Central memory CD8-positive, alpha-beta T cell (primary cell): Measurements from ENCODE around the gene TCEA2.

Experiments used
- ATAC-seq: fragments of 150-1000 bp; cut with Tn5 transposase; replicated peaks from 2 replicates; pipeline ENCODE4 v1.10.0; 2022; ENCODE audit warnings: mild to moderate bottlenecking, moderate FRiP score, moderate number of reproducible peaks; ENCODE audit not compliant: poor library complexity, severe bottlenecking; ENCODE audit errors: extremely low read depth
- DNase-seq, 2 donors: peaks; one replicate each; pipeline ENCODE4 v3.0.0; 2021; ENCODE audit warnings: low spot score in 2 of 2
- H3K27ac Mint-ChIP-seq: one replicate; pipeline ENCODE4 v1.8.0; 2022; ENCODE audit warnings: low read depth, mild to moderate bottlenecking, moderate library complexity, mixed read lengths
- H3K27me3 Mint-ChIP-seq: one replicate; pipeline ENCODE4 v1.8.0; 2022; ENCODE audit warnings: mixed read lengths
- H3K36me3 Mint-ChIP-seq: one replicate; pipeline ENCODE4 v1.8.0; 2022; ENCODE audit warnings: mild to moderate bottlenecking, moderate library complexity, mixed read lengths; ENCODE audit not compliant: insufficient read depth
- H3K4me1 Mint-ChIP-seq: one replicate; pipeline ENCODE4 v1.8.0; 2022; ENCODE audit warnings: mixed read lengths
- H3K4me3 Mint-ChIP-seq: one replicate; pipeline ENCODE4 v1.8.0; 2022; ENCODE audit warnings: mild to moderate bottlenecking, moderate library complexity, mixed read lengths
- H3K9me3 Mint-ChIP-seq: one replicate; pipeline ENCODE4 v1.8.0; 2022; ENCODE audit warnings: mixed read lengths

Gene TCEA2

DNA sequence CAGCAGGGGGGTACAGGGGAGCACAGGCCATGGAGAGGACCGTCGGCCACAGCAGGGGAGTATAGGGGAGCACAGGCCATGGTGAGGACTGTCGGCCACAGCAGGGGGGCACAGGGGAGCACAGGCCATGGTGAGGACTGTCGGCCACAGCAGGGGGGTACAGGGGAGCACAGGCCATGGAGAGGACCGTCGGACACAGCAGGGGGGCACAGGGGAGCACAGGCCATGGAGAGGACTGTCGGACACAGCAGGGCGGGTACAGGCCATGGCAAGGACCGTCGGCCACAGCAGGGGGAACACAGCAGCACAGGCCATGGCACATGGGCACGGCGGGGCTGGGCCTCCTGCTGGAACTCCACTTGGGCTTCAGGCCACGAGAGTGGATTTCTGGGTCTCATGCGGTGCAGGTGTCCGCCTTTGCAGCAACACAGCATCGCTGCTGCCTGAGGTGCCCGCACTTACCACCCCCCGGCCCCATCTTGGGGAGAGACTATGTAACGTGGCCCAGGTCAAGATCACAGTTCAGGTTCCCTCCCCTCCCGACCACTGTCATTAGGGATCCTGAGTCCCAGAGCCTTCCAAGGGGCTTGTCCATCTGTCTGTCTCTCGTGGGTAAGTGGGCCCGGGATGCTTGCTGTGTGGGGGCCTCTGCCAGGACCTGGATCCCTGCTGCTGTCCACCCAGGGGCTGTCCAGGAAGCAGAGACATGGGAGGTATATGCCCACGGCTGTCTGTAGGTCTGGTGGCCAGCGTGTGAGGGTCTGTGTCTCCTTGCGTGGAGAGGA lies 41.9 kb downstream of the TCEA2 start:
- DNase-seq = peak in 1 of 2 donors; percentile 8
- Mint-ChIP-seq H3K4me1 (peaks cover 6% of the 10 kb centered on the region), H3K36me3 (peaks cover 1% of the 10 kb centered on the region), H3K27ac (no peak overlapping the region), H3K9me3 (no peaks in the 10 kb centered on the region), H3K4me3 (no peak overlapping the region), H3K27me3 (peaks cover 34% of the 10 kb centered on the region)
- no peak for ATAC-seq

DNA sequence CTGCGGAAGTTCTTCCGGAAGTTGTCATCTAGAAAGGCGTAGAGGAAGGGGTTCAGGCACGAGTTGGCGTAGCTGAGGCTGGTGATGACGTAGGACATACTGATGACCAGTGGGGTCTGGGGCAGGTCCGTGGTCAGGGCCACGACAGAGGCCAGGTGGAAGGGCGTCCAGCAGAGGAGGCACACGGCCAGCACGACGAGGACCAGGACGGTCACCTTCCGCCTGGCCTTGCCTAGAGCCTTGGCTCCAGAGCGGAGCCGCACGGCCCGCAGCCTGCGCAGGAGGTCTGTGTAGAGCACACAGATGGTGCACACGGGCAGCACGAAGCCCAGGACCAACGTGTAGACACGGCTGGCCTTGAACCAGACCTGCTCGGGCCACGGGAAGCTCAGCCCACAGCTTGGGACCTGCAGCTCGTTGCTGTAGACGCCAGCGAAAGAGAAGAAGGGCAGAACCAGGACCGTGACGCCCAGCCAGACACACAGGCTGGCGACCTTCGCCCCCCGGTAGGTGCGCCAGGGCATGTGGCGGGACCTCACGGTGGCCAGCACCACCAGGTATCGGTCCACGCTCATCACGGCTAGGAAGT lies 42.9 kb downstream of the TCEA2 start:
- ATAC-seq (no peak), DNase-seq (peak in 1 of 2 donors; percentile 3)
- no peak overlapping the region for H3K4me3 Mint-ChIP-seq
- H3K9me3 Mint-ChIP-seq = no peaks in the 10 kb centered on the region
- no peak overlapping the region for H3K27ac Mint-ChIP-seq
- H3K27me3 Mint-ChIP-seq = peaks cover 33% of the 10 kb centered on the region
- peaks cover 6% of the 10 kb centered on the region for H3K4me1 Mint-ChIP-seq
- H3K36me3 Mint-ChIP-seq = peaks cover 1% of the 10 kb centered on the region

DNA sequence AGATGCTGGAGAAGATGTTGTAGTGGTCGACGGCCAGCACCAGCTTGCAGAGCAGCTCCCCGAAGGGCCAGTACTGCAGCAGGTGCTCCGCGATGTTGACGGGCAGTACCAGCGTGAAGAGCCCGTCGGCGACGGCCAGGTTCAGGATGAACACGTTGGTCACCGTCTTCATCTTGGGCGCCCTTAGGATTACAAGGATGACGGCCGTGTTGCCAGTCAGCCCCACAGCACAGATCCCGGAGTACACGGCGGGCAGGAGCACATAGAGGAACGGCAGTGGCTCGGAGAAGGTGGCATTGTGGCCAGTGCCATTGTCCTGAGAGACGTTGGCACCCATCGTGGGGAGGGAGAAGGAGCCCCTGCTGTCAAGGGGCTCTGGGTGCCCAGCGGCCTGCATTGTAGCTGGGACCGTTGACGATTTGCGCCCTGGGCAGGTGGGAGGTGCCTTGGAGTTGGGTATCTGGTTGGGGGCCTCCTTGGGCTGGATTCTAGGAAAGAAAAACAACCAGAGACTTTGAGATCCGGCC lies 43.5 kb downstream of the TCEA2 start:
- peaks cover 27% of the 10 kb centered on the region for H3K27me3 Mint-ChIP-seq
- H3K9me3 Mint-ChIP-seq = no peaks in the 10 kb centered on the region
- peaks cover 1% of the 10 kb centered on the region for H3K36me3 Mint-ChIP-seq
- no peak for DNase-seq
- no peak for ATAC-seq
- no peak overlapping the region for H3K4me3 Mint-ChIP-seq
- H3K27ac Mint-ChIP-seq = no peak overlapping the region
- peaks cover 6% of the 10 kb centered on the region for H3K4me1 Mint-ChIP-seq

DNA sequence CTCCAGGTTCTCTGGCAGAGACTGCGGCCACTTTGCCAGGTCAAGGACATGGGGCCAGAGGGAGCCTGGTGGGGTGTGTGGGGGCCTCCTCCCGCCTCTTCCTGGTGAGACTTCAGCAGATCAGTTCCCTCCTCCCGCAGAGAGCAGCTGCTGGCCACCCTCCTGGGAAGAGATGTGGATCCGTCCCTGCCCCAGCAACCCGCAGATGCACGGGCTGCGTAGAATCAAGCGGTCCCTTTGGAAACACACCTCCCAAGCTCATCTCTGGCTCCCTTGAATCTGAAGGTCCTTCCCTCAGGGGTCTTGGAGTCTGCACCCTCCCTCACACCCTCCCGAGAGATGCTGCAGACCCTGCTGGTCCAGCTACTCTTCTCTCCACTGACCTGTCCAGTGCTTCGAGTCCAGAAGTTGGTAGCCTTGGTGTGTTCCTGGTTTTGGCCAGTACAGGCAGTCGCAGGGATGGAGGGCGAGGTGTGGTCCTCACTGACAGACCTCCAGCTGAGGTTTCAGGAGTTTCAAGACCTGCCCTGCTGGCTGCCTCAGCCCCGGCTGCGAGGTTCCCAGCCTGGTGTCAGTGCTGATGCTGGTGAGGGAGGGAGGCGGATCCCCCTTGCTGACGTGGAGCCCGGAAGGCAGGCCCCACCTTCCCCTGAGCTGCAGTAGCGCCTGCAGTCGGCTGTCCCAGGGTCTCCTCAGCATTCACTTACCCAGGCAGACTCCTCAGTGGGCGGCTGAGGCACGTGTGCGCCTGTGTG lies 44.2 kb downstream of the TCEA2 start, which contains the start of gene NPBWR2:
Gene NPBWR2 (minus strand): TSS at position 585 of the 755 bp plus-strand sequence. CDS start 734 bp downstream, outside the sequence.
- DNase-seq (no peak), ATAC-seq (peak; percentile 66)
- peaks cover 1% of the 10 kb centered on the region for H3K36me3 Mint-ChIP-seq
- H3K9me3 Mint-ChIP-seq = no peaks in the 10 kb centered on the region
- H3K4me3 Mint-ChIP-seq = no peak within 1 kb of the TSS
- H3K4me1 Mint-ChIP-seq = peaks cover 6% of the 10 kb centered on the region
- peaks cover 24% of the 10 kb centered on the region for H3K27me3 Mint-ChIP-seq
- H3K27ac Mint-ChIP-seq = peak within 1 kb of the TSS; percentile 26

DNA sequence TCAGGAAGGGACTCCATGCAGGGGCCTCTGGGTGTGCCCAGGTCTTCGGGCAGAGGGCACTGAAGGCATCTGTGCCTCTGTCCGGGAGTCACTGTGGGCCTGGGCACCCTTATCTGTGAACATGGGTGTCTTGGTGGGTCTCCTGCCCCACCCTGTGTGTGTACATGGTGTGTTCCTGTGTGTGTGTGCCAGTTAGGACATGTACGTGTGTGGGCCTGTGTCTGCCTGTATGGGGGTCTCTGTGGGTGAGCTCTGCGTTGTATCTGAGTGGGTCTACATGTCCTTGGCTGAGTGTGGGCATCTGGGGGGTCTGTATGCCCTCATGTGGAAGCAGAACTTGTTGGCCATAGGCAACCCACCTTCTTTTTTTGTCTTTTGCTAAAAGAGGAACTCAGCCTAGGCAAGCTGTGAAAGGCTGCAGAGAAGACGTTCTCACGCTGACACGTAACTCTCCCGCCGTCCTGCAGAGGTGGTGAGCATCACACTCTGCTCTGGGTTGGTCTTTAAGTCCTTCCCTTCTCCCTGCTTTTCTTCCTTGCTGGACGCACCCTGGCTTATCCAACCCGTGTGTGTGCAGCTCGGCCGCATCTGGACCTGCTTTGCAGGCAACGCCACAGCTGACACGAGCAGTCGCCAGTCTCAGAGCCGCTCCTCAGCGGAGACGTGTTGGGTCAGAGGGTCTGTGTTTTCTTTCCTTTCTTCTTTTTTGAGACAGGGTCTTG lies 44.9 kb downstream of the TCEA2 start:
- DNase-seq = peak in 1 of 2 donors; percentile 2
- ATAC-seq = peak; percentile 10
- H3K4me1 Mint-ChIP-seq = peaks cover 6% of the 10 kb centered on the region
- no peaks in the 10 kb centered on the region for H3K9me3 Mint-ChIP-seq
- no peaks in the 10 kb centered on the region for H3K36me3 Mint-ChIP-seq
- H3K4me3 Mint-ChIP-seq = no peak overlapping the region
- H3K27ac Mint-ChIP-seq = peak overlapping the region; percentile 26
- peaks cover 20% of the 10 kb centered on the region for H3K27me3 Mint-ChIP-seq

DNA sequence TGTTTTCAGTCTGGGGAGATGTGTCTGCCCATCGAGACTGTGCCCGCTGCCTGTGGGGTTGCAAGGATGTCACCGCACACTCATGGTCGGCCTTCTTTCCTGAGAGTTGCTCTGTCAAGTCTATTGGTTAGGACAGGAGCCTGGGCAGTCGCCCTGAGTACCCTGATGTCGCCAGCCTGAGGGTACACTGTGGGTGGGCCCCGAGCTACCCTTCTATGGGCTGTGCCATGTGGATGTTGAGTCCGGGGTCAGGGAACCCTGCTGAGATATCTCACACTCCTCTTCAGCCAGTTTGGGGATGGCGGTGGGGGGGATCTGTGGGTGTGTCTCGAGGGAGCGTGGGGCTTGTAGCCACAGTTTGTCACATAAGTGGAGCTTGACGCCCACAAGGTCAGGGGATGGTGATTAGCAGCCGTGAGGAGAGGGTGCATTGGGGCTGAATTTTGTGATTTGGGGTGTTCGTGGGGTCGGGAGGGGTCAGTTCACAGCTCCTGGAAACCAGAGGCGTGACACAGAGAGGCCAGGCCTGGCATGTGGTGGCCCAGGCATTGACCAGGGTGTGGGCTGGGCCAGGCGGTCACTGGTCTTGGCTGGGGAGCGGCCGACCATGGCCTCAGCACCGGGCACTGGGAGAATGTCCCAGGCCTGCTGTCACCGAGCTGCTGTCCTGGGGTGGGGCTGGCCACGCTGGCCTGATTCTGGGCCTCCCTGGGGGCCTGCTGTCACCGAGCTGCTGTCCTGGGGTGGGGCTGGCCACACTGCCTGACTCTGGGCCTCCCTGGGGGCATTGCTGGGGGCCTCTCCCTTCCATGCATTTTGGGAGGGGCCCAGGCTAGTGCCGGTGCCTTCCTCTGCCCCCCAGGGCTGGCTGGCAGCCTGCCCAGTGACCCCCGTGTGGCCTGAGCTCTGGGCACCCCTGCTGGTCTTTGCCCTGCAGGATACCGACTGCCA lies 46.0 kb downstream of the TCEA2 start:
- Mint-ChIP-seq H3K36me3 (no peaks in the 10 kb centered on the region), H3K4me1 (peaks cover 6% of the 10 kb centered on the region), H3K4me3 (no peak overlapping the region), H3K27me3 (peaks cover 9% of the 10 kb centered on the region), H3K27ac (no peak overlapping the region), H3K9me3 (no peaks in the 10 kb centered on the region)
- DNase-seq (peak in 1 of 2 donors; percentile 11), ATAC-seq (no peak)

DNA sequence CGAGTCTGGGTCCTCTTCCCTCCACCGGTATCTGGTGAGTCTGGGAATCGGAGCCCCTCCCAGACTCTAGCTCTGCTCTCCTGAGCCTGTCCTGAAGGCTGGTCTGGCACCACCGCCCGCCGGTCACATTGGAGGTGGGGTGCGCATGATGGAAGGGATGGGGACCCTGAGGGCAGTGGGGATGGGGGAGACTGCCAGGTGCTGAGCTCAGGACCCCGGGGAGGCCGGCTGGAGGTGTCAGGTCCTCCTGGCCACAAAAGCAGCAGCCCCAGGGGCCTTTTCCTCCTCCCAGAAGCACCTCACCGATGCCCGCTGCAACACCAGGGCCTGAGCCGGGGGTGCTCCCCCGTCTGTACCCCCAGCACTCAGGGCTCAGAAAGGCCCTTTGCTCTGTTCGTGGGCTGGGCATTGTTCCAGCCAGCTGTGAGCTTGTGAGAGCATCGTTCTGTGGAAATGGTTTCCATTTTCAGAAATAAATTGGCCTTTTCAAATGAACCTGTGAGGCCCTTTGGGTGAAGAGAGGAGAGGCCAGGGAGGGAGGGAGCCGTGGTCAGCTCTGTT lies 46.9 kb downstream of the TCEA2 start:
- peak in 1 of 2 donors; percentile 7 for DNase-seq
- Mint-ChIP-seq H3K4me3 (no peak overlapping the region), H3K27ac (no peak overlapping the region), H3K27me3 (peaks cover 7% of the 10 kb centered on the region), H3K4me1 (peaks cover 6% of the 10 kb centered on the region), H3K36me3 (no peaks in the 10 kb centered on the region), H3K9me3 (no peaks in the 10 kb centered on the region)
- no peak for ATAC-seq

DNA sequence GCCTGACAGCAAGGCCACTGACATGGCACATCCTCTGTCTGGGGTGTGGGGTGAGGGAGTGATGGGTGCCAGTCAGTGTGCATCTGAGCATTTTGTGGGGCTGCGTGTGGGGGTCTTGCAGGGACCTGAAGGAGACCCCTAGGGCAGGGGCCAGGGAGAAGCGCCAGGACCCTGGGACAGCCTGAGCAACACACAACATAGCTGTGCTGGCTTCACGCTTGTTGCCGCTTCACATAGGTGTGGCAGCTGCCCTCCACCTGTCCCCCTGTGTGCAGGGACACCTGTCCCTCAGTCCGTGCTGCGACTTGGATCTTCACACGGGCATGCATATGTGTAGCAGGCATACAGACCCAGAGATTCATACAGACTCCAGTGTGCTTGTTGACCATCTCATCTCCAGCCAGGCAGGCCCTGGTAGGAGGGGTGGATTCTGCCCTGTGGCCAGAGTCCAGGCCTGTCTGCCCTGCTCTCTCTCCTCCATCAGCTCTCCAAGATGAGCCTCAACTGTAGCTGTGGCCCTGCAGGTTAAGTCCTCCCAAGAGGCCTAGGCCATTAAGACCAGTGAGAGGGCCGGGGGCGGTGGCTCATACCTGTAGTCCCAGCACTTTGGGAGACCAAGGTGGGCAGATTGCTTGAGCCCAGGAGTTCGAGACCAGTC lies 47.5 kb downstream of the TCEA2 start:
- no peak overlapping the region for H3K27ac Mint-ChIP-seq
- no peak overlapping the region for H3K4me3 Mint-ChIP-seq
- no peaks in the 10 kb centered on the region for H3K9me3 Mint-ChIP-seq
- no peaks in the 10 kb centered on the region for H3K36me3 Mint-ChIP-seq
- peaks cover 6% of the 10 kb centered on the region for H3K4me1 Mint-ChIP-seq
- DNase-seq = peak in 1 of 2 donors; percentile 9
- peaks cover 7% of the 10 kb centered on the region for H3K27me3 Mint-ChIP-seq
- no peak for ATAC-seq

DNA sequence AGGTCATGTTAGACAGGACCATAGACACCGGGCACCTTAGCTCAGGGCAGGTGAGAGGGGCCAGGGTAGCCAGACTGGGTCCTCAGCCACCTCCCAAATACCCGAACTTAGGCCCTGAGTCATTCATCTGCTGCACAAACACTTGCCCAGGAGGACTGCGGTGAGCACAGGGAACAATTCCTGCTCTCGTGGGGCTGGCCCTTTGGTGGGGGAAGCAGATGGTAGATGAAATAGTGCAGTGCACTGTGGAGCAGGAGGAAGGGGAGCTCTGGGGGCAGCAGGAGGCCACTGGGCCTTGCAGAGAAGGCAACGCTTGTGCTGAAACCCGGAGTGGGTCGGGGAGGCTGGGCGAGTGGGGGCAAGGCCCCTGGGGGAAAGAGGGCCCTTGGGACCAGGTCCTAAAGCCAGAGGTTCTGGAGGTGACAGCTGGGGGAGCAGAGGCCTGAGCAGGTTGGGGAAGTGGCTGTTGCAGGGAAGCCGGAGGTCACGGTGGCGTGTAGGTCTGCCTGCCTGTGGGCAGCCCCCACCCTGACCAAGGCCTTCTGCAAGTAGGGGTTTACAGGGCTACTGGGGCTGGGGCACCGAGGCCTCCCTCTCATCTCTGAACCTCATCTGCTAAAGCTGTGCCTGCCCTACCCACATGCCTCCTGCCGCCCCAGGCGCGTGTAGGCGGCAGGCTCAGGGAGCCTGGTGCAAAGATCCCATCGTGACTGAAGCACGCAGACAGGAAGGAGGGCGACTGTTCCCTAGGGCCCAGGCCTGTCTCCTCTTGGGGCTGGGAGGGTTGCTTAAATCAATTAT lies 49.0 kb downstream of the TCEA2 start:
- no peaks in the 10 kb centered on the region for H3K9me3 Mint-ChIP-seq
- no peak overlapping the region for H3K4me3 Mint-ChIP-seq
- no peaks in the 10 kb centered on the region for H3K4me1 Mint-ChIP-seq
- ATAC-seq (no peak), DNase-seq (peak in 1 of 2 donors; percentile 13)
- no peaks in the 10 kb centered on the region for H3K27me3 Mint-ChIP-seq
- no peaks in the 10 kb centered on the region for H3K36me3 Mint-ChIP-seq
- no peak overlapping the region for H3K27ac Mint-ChIP-seq

DNA sequence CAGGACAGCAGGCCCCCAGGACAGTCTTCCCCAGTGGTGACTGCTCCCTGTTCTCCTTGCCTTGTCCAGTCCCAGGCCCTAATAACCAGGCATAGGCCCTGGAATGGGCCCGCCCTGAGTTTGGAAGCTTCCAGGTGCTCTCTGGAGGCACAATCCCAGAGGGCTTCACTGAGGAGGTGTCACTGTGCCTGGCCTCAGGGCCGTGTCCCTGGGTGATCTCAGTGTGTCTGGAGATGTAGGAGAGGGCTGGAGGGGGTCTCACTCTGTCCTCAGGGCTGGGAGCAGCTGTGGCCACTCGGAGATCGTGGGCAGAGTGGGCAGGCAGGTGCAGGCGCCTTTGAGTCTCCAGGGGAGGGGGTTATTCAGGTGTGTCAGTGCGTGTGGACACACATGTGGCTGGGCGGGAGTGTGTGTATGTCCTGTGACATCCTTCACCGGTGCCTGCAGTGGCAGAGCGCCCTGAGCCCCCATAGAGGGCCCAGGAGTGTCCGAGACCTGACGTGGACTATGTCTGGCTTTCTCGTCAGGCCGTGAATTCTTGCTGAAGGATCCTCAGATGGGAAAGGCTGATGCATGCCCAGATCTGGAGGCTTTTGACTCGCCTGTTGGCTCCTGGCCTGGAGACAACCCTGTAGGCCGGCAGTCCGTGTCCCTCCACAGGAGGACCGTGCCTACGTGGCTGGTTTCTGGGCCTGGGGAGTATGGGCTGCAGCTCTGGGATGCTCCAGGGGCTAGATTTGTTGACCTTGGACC lies 49.9 kb downstream of the TCEA2 start:
- Mint-ChIP-seq H3K4me1 (no peaks in the 10 kb centered on the region), H3K36me3 (no peaks in the 10 kb centered on the region), H3K9me3 (no peaks in the 10 kb centered on the region), H3K27me3 (no peaks in the 10 kb centered on the region), H3K4me3 (no peak overlapping the region), H3K27ac (no peak overlapping the region)
- DNase-seq (peak in 1 of 2 donors; percentile 10), ATAC-seq (no peak)
